ENCODE results near the gene C4orf46.

C4orf46 gene

DNA sequence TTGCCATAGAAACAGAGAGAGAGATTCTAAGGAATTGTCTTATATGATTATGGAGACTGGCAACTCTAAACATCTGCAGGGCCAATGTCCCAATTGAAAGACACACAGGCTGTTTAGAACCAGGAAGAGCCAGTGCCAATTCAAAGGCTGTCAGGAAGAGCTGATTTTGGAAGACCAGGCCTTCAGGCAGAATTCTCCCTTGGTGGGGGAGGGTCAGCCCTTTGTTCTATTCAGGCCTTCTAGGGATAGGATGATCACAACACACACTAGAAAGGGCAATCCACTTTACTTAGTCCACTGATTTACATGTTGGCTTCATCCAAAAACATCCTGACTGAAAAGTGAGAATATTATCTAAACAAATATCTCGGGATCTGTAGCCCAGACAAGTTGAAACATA, 15.2 kb downstream of the C4orf46 start:
- DNase-seq (ENCODE audit: low read depth in 2 of 3, low spot score in 1 of 3), result no peak

DNA sequence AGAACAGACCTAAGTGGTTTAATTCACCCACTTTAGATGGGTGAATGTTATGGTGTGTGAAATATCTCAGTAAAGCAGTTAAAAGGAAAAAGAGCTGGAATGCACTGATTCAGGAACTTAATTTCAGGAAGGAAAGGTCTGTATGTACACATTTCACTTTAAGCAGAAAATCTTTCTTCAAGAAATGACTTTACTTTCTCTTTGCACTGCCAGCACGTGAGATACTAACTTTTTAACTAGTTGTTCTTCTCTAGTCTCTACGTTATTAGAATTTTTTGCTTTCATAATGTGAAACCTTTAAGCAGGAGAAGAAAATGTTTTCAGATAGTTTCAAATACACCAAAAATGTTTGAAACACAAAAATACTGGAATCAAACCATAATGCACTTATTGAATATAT, 18.8 kb downstream of the C4orf46 start:
- no peak for DNase-seq (ENCODE audit: low read depth in 2 of 3, low spot score in 1 of 3)

DNA sequence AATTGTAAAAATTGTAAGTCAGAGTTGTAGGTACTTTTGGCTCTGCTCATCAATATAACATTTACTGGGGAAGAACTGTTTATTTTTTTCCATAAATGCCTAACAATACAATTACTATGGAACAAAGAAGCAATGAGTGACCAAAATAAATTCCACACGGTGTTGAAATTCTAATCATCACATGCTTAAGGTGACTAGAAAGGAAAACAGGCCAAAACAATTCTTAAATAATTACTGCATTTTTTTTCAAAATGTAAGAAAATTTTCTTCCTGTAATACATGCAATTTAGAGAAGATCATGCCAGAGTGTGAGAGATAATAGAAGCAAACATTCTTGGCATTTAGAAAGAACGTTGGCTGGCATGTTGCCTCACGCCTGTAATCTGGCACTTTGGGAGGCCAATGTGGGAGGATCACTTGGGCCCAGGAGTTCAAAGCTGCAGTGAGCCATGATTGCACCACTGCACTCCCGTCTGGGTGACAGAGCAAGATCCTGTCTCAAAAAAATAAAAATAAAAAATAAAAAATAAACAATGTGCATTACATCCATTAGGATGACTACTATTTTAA, 22.5 kb downstream of the C4orf46 start:
- DNase-seq (ENCODE audit: low read depth in 2 of 3, low spot score in 1 of 3), result no peak

DNA sequence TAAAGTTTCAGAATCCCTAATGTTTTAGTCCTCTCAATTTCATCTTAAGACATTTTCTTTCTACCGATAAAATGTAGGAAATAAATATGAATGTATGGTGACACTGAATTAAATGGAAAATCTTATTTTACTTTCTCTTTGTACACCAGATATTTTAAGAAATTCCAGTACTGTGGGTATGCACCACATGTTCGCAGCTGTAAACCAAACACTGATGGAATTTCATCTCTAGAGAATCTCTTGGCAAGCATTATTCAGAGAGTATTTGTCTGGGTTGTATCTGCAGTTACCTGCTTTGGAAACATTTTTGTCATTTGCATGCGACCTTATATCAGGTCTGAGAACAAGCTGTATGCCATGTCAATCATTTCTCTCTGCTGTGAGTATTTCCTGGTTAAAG, 26.9 kb downstream of the C4orf46 start:
- DNase-seq (ENCODE audit: low read depth in 2 of 3, low spot score in 1 of 3), result no peak

- no peak for DNase-seq (ENCODE audit: low read depth in 2 of 3, low spot score in 1 of 3)
Measured at GRCh38 chr4:158644356-158644755, 27.3 kb downstream of the C4orf46 start.

DNA sequence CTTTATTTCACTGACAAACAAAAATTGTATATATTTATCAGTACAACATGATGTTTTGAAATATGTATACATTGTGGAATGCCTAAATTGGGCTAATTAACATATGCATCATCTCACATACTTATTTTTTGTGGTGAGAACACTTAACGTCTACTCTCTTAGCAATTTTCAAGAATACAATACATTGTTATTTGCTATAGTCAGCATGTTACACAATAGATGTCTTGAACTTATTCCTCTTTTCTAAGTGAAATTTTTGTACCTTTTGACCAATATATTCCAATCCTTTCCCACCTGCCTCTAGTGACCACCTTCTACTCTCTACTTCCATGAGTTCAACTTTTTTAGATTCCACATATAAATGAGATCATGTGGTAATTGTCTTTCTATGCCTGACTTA, 35.1 kb downstream of the C4orf46 start:
- no peak for DNase-seq (ENCODE audit: low read depth in 2 of 3, low spot score in 1 of 3)

DNA sequence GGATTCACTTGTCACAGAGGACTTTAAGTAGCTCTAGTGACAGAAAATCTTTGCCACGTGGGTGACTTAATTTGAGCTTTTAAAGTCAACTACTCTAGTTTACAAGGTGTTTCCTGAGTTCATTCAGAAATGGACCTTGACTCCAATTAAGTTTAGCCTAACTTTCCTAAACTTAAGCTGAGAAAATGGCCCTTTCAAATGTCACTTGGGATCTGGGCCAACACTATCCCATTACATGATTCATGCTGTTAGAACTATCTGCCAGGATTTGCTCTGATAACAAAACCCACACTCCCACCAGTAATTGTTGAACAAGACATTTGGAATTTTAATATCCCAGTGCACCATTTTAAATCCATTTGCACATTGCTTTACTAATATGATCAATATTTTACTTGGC, 40.8 kb downstream of the C4orf46 start:
- no peak for DNase-seq (ENCODE audit: low read depth in 2 of 3, low spot score in 1 of 3)

GRCh38 chr4:158625544-158625943, 46.1 kb downstream of the C4orf46 start:
- DNase-seq (ENCODE audit: low read depth in 2 of 3, low spot score in 1 of 3), result no peak

DNA sequence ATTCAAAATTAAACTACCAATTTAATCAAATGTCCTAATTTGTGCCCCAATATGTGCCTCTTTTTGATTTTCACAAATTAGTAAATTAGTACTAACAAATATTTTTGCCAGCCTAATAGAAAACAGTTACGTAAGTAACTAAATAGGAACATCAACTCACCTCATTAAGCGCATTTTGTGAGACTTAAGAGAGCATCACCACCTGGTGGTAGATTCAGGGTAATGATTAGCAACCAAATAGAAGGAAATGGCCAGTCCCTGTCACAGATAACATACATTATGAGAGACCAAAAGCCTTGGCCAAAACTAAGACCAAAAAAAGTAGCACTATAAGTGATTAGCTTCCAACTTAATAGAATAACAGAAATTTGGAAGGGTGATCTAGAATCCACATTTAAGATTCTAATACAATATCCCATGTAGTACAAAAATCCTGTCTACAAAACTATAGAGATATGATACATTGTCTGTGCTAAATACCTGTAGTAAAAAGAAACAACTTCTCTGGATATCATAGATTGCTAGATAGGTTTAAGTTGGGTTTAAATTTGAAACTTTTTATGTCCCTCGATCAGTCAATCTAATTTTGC, 46.7 kb downstream of the C4orf46 start:
- DNase-seq (ENCODE audit: low read depth in 2 of 3, low spot score in 1 of 3), result no peak

GRCh38 chr4:158622251-158622650, 49.4 kb downstream of the C4orf46 start:
- no peak for DNase-seq (ENCODE audit: low read depth in 2 of 3, low spot score in 1 of 3)

DNA sequence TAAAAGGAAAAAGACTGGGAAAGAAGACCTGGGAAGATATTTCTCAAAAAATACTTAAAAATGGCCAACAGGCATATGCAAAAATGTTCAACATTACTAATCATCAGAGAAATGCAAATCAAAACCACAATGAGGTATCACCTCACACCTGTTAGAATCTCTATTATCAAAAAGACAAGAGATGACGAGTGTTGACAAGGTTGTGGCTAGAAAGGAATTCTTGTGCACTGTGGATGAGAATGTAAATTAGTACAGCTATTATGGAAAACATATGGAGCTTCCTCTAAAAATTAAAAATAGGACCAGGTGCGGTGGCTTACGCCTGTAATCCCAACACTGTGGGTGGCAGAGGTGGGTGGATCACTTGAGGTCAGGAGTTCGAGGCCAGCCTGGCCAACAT, 50.0 kb downstream of the C4orf46 start:
- no peak for DNase-seq (ENCODE audit: low read depth in 2 of 3, low spot score in 1 of 3)

DNA sequence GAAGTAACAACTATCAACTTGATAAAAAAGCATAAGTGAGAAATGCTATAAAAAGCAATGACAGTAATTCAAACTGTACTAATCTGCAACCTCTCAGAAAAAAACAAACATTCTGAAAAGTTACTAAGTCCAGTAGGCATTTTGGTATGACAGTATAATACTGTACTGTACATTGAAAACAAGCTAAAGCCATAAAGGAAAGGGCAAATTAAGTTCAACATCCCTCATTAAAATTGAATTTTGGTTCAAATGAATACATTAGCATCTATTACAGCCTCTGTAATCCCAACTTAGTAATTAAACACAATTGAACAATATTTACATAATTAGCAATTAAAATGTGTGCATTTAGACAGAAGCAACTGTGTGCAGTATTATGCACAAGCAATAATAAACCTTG, 53.7 kb downstream of the C4orf46 start:
- DNase-seq (ENCODE audit: low read depth in 2 of 3, low spot score in 1 of 3), result no peak
